Activated CD4-positive, alpha-beta T cell treated with anti-CD3 and anti-CD28 coated beads, Interleukin-10, Interleukin-2, amounts not matched to agents 100 ng/mL and 50 ng/mL, durations not matched to agents 16 hours and 8 hours (primary cell): Measurements from ENCODE around the gene TANC1.
A peak's percentile ranks its signal among the peaks of the same experiment; 100 is the strongest.

Source experiments
- DNase-seq: peaks from one replicate; pipeline ENCODE4 v3.0.0-alpha.2; 2020

The TANC1 gene

DNA sequence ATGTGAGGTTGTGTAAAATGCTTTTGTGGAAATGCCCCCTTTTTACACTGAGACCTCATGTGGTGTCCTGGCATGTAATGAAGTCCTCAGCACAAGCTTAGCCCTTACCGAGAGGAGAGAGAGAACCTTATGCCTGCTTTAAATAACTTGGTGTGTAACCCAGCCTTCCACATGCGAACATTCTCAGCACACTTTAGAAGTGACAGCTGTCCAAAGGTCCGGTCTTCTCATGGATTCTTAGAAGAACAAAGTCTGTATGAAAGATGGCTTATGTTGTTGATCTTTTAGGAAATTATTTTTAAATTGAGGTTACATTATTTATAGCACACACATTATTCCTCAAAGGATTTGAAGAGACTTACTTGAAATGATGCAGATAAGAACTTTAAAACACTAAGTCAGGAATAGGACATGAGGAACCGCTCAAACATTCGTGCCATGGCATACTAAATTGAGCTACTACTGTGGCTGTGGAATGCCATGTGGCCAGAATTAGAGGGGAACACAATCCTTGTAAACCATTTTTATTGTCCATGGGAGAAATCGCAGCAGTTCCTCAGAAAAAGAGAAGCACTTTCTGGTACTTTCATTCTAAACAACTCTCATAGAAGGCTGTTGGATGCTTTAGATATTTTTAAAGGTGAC lies 238.4 kb downstream of the TANC1 start:
- no peak for DNase-seq

DNA sequence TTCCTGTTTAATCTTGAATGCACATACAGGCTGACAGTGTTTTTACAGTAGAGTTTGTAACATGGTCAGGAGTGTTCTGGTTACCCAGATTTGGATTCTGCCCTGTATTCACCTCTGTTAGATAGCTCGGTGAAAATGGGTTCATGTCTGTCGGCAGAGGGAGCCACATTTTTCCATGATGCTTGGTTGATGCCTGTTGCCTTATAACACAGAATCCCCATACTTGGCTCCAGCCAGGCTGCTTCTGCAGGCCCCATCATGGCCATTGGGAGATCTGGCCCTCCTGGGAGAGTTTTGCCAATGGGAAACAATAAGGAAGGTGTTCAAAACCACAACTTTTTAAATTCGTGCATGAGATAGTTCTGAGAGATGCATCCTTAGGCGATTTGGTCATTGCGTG lies 240.0 kb downstream of the TANC1 start:
- no peak for DNase-seq

DNA sequence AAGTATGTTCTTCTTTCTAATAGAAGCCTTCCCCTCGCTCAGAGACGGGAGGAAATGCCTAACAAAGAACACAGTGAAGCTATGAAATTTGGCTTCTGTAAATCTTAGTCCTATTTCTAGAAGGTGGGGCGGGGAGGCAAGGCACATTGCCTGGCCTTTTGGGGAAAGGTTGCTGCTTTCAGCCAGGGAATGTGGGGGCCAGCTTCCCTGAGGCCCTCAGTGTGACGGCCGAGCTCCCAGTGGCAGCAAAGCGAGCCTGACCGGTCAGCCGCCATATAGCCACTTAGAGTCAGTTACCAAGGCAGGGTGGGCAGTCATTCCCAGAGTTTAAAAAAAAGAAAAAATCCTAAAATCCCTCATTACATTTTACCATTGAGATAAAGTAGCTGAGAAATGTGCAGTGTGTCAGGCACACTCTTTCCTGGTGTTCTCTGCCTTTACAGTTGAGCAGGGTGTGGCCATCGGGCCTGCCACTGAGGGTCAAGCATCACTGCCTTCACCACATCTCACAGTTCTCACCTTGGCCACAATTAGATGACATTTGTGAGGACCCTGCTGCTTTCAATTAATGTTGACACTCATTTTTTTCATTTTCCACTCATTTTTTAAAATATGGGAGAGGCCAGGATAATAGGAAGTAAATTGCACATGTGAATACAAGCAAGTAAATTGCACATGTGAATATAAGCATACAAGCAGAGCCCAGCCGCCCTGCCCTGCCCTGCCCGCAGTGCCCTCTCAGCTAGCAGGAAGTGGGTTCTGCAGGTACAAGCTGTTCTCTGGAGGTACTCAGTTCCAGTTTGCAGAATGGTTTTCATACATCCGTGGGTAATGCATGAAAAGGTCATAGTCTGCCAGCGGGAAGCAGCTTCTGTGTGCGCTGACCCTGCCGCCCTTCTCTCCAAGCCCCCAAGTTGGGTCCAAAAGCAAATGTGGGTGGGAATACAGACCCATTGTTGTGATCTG lies 241.2 kb downstream of the TANC1 start:
- peak; percentile 15 for DNase-seq

DNA sequence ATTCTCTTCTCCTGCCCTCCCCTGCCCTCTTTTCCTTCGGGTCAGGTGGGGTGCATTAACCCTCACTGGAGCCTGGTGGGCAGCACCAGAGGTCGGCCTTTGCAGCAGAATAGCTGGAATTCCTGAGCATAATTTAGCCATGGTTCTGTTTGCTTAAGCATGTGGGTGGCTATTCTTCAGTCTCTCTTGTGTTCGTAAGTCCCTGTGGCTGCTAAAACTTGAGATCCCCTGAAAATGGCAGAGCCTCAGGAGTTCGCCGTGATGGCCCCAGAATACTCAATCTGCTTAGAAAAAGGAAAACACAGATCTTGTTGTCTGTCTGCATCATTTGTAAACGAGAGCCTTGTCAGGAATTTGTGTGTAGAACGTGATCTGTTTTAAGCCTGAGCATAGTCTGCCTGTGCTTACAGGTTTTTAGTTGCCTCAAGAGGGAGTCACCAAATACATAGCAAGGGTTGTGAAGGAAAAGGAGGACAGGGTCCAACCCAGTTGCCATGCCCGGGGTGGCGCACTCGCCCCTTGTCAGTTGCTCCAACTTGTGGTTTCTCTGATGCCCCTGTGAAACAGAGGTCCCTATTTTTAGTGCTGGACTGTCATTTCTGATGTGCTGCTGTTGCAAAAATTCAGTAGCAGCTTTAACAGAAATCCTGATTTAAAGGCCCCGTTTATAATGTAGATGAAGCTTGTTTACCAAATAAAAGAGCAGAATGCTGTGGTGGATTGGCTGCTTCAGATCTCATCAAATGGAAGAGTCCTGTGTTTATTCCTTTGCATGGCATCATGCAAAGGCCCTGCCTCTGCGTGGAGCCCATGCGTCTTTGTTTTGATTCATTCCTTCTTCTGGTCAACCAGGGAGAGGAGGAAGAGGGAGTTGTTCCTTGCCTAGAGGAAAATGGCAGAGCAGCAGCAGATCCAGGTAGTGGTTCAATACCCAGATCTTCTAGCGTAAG lies 243.3 kb downstream of the TANC1 start:
- DNase-seq, result no peak

DNA sequence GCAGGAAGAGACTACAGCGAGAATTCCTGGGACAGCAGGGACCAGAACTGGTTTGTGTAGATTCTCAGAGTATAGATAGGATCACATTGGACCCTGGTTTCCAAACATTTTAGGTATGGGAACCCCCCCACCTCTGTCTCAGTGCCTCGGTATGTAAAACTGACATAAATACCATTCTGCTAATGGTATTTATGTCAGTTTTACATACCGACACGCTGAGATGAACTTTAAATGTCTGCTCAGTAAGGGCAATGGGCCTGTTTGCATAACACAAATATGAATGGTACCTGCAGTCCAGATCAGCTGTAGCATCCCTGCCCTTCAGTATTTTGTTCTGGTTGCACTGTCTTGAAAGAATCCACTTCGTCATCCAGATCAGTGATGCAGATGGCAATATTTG lies 244.9 kb downstream of the TANC1 start:
- no peak for DNase-seq

DNA sequence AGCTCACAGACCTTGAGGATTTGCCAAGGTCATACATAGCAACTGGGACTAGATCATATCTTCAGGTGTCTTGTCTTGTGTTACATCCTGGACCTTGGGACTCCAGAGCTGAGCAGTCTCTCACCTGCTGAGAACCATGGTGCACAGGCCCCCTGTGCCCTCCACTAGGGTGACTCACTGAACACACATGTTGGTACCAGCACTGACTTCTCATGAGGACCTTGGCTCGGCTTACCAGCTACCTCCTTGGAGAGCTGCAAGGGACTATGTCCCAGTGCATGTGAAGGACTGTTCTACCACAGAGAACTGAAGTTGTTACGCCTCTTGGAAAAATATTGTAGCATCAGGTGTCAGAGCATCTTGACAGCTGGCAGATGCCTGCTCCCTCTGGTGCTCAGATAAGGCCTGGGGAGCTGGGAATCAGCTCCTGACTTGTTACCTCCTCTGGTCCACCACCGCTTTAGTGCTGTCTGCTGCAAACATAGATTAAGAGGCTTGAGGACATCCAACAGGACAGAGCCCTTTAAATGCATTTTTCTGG lies 246.0 kb downstream of the TANC1 start:
- DNase-seq, result no peak

DNA sequence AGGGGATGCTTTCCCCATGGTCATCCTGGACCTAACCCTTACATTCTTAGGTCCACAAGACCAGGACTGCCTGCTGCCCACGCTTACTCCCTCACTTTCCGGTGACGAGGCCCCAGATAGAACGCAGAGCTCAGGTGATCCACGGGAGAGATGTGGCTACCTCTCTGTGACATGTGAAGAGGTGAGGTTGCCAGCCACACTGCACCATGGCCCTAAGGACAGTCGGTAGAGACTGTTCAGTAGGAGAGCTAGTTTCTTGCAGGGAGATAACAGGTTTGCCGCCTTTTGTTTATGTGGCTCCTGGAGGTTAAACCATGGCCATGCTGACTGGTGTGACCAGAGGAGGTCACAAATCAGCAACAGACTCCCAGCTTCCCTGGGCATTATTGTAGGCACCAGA lies 246.7 kb downstream of the TANC1 start:
- DNase-seq, result no peak

DNA sequence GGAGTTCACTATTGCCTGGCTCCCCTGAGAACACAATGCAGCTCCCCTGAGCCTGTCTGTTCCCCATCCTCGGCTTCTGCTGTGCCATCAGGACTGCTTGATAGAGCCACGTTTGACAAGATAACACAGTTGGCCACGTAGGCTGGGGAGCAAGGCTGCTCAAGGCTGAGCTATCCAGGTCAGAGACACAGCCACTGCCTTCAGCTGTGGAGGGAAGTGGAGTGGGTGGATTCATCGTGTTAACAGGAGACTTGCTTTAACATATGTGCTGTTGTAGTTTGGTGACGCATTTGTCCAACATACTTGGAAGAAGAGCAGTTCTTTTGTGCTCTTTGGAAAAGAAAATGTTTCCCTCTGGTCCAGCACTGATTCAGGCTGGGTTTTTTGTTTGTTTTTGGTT lies 249.2 kb downstream of the TANC1 start:
- no peak for DNase-seq

DNA sequence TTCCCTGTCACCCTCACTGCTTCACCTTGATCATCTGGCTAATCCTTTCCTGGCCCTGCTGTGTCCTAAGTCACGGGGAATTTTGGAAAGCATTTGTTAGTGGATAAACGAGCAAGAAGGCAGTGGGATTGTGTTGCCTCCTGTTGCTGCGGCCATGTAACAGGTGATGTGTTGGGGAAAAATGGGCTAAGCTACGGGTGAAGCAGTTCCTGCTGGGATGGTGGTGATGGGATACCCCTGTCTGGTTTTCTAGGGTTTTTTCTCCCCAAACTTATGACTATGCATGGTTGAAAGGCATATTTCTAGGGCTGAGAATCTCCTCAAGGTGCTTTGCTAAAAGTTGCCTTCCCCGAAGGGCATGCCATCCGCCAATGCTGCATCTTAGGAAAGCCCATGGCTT lies 249.9 kb downstream of the TANC1 start:
- no peak for DNase-seq

DNA sequence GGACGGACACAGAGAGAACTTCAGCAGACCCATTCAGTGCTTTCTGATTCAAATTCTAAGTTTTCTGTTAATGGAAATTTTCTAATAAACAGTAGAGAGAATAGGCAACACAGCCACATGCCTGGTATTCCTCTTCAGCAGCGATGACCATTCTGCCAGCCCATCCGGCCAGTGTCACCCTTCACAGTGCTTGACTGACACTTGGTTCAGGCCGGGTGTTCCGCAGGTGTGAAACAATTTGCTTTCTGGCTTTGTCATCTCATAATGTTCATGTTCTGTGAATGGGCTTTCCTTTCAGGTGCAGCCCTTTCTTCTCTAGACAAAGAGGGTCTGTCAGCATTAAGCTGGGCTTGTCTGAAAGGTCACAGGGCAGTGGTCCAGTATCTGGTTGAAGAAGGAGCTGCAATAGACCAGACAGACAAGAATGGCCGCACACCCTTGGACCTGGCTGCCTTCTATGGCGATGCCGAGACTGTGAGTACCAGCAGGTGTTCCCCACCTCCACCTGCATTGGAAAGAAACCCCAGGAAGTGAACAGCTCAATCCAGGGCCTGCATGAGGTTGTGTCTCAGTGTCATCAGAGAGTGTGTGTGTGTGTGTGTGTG lies 251.1 kb downstream of the TANC1 start:
- no peak for DNase-seq

DNA sequence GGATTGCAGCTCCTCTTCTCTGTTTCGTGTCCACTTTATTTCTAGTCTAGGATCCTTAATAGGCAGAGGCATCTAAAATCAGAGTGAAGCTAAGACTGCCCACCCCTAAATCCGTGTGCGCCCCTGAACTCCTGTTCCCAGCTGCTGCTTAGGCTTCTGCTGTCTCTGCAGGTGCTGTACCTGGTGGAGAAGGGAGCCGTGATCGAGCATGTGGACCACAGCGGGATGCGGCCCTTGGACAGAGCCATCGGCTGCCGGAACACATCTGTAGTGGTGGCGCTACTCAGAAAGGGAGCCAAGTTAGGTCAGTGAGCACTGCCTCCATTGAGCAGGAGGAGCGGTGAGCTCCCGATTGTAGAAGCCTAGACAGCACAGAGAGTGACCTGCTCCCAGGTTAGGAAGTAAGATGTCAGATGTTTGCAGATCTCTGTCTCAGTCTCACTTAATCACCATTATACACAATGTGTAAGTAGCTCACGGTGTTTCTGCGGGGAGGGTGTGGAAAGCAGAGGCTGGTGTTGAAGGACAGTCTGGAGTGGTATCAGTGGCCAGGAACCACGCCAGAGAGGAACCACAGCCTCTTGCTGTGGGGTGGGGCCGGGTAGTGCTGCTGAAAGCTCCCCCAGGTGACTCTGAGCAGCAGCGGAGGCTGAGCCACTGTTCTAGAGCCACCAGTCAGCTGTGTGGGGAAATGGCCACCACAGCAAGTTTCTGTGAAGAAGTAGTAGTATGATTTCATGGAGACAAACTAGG lies 255.8 kb downstream of the TANC1 start:
- DNase-seq, result no peak

DNA sequence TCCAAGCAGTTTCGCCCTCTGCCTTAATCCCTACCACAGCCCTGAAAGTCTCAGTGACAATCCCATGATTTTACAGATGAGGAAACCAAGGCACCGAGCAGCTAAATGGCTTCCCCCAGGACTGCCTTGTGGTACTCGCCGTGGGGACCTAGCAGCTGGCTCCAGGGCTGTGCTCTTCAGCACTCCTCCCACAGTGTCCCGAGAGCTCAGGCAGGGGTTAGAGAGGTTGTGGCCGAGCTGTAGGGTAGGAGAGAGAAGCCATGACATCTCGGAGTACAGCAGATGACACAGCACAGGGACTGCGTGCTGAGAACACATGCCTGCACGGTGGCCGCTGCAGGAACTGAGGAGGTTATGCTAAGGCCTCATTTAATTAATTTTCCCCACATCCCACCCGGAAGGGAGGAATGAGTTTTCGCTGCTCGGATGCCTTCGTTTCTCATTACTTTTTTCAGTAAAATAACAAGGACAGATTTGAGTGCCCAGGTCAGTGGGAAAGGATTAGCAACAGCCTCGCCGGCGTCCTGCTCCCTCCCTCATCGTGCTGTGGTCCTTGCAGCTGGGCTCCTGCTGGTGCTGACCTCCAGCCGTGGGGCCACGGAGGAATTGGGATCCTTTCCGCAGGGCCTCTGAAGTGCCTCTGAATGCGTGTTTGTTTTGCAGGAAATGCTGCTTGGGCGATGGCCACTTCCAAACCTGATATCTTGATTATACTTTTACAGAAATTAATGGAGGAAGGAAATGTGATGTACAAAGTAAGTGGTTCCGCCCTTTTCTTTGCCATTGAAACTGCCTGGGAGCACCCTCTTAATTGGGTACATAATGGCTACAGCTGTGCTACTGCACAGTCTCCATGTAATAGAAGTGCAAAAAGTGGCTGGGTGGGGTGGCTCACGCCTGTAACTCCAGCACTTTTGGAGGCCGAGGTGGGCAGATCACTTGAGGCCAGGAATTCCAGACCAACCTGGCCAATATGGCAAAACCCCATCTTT lies 256.9 kb downstream of the TANC1 start:
- DNase-seq, result no peak

DNA sequence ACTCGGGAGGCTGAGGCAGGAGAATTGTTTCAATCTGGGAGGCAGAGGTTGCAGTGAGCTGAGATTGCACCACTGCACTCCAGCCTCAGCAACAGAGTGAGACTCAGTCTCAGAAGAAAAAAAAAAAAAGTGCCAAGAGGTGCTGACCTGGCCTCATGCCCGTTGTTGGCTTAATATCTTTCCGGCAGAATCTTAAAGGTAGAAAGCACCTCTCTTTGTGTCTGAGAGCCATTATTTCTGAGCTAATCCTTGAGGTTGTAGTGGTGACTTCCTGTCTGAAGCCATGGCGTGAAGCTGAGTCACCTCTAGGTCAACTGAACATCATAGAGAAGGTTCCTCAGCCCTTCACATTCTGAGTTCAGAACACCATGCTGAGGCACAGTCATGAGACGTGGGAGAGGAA lies 257.6 kb downstream of the TANC1 start:
- DNase-seq, result peak; percentile 57

DNA sequence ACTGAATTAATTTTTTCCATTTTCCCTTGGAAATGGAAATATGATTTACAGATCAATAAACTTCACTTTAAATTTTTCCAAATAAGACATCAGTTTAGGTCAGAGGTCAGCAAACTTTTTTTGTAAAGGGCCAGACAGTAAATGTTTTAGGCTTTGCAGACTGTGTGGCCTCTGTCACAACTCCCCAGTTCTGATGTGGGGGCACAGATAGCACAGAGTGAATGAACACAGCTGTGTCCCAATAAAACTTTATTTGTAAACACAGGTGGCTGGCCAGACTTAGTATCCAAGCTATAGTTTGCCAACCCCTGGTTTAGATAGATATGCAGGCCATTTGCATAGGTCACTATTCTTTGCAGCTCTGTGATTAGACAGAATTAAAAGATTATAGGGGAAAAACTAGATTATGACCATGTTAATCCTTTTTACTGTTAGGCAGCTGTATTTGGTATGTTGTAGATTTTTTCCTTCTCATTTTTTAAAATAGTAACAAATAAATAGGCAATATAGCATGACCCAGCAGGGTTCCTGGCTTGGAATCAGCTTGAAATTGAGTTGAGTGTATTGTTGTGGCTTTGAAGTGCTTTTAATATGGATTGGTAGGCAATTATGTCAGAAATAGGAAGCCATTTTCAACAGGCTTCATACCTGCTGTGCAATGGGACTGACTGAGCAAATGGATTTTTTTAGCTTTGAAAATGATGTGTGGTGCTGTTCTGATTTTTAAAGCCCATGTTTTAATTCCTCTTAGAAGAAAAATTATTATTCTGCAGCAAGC lies 258.4 kb downstream of the TANC1 start:
- no peak for DNase-seq

DNA sequence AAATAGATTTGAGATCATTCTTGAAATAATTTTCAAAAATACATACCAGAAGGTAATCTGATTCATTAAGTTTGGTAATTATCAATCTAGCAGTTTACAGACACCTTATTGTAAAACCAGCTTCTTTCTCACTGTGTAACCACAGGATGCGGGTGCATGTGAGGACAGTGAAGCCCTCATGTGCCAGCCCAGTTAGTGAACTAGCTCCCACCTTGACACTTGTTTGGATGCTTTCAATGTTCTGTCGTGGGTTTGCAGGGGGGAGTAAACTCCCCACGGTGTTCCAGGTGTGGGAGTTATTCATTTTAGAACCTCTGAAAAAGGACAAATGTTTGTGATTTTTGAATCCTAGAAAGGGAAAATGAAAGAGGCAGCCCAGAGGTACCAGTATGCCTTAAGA lies 259.0 kb downstream of the TANC1 start:
- no peak for DNase-seq

DNA sequence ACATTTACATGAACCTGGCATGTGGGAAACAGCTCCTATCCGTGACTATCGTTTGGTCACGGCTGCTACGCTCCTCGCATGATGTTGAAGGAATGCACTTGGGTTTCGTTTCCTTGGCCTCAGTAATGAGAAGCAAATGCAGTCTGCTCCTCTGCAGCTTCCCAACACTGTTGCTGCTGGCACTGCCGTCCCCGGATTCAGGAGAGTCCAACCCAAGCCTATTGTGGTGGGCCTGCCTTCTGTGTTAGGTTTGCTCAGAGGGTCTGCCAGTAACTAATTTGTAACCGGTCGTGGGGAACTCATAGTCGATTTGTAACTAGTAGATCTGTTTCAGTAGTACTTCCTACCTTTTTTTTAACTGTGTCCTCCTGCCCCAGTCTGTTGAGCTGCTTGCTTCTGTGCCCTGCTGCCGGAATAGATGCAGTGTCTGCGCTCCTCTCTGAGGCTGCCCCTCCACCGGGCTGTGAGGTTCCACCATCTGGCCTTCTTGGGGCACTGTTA lies 259.7 kb downstream of the TANC1 start:
- no peak for DNase-seq

DNA sequence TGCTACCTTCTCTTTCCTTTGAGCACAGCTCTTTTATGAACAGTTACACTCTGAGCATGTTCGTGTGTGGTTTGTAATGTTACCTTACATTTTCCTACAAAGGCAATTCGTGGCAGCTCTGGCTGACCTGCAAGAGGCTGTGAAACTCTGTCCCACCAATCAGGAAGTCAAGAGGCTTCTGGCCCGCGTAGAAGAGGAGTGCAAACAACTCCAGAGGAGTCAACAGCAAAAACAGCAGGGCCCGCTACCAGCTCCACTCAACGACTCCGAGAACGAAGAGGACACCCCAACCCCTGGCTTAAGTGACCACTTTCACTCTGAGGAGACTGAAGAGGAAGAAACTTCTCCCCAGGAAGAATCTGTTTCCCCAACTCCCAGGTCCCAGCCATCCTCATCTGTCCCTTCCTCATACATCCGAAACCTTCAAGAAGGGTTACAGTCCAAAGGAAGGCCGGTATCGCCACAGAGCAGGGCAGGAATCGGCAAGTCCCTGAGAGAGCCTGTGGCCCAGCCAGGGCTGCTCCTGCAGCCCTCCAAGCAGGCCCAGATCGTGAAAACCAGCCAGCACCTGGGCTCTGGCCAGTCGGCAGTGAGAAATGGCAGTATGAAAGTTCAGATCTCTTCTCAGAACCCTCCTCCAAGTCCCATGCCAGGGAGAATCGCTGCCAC lies 261.2 kb downstream of the TANC1 start:
- no peak for DNase-seq

DNA sequence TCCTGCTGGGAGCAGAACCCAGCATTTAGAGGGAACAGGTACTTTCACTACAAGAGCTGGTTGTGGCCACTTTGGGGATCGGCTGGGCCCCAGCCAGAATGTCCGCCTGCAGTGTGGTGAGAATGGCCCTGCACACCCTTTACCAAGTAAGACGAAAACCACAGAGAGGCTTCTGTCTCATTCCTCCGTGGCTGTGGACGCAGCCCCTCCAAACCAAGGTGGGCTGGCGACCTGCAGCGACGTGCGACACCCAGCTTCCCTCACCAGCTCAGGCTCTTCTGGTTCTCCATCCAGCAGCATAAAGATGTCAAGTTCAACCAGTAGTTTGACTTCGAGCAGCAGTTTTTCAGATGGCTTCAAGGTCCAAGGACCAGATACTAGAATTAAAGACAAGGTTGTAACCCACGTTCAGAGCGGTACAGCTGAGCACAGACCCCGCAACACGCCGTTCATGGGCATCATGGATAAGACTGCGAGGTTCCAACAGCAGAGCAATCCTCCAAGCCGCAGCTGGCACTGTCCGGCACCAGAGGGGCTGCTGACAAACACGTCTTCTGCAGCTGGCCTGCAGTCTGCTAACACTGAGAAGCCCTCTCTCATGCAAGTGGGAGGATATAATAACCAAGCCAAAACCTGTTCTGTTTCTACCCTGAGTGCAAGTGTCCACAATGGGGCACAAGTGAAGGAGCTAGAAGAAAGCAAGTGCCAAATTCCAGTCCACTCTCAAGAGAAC lies 261.9 kb downstream of the TANC1 start:
- DNase-seq, result no peak
